GM23338 (cell line): Measurements from ENCODE around the gene UBE3C. TPM values are rescaled to one million over a fixed set of nuclear protein-coding genes. Genes with fewer than 3 reads are reported as not detected.
A peak's percentile ranks its signal among the peaks of the same experiment; 100 is the strongest.

ENCODE experiments used
- ATAC-seq: fragments of 200-7000 bp; cut with Tn5 transposase; 3 replicates; pipeline ENCODE4 v1.9.1; 2020
- DNase-seq: peaks from one replicate; pipeline ENCODE4 v3.0.0-alpha.2; 2015; ENCODE audit warnings: low spot score
- H2AFZ ChIP-seq: fragments of 200-600 bp; sonication (generic); 2 replicates; pipeline ENCODE4 v1.8.0; 2016; ENCODE audit warnings: antibody characterized with exemption, mild to moderate bottlenecking, moderate library complexity
- H3F3A ChIP-seq: fragments of 200-600 bp; sonication (generic); replicated peaks from 2 replicates; pipeline ENCODE4 v1.8.0; 2017; ENCODE audit warnings: antibody characterized with exemption, mixed run types, low read depth
- H3K27ac ChIP-seq: fragments of 200-600 bp; sonication (generic); 2 replicates; pipeline ENCODE4 v1.6.1; 2016; ENCODE audit warnings: low read depth
- H3K27me3 ChIP-seq: fragments of 200-600 bp; sonication (generic); 2 replicates; pipeline ENCODE4 v1.8.0; 2016; ENCODE audit warnings: mild to moderate bottlenecking, mixed run types, moderate library complexity; ENCODE audit not compliant: insufficient read depth
- H3K36me3 ChIP-seq: fragments of 200-600 bp; sonication (generic); 2 replicates; pipeline ENCODE4 v1.8.0; 2016; ENCODE audit warnings: mild to moderate bottlenecking; ENCODE audit not compliant: insufficient read depth
- H3K4me1 ChIP-seq: fragments of 200-600 bp; sonication (generic); 2 replicates; pipeline ENCODE4 v1.8.0; 2016; ENCODE audit warnings: mild to moderate bottlenecking, moderate library complexity; ENCODE audit not compliant: insufficient read depth
- H3K4me2 ChIP-seq: fragments of 200-600 bp; sonication (generic); 2 replicates; pipeline ENCODE4 v1.7.1; 2017; ENCODE audit warnings: mixed run types
- H3K4me3 ChIP-seq: fragments of 200-600 bp; sonication (generic); 2 replicates; pipeline ENCODE4 v1.6.1; 2016; ENCODE audit warnings: mixed run types
- H3K79me2 ChIP-seq: fragments of 200-600 bp; sonication (generic); replicated peaks from 2 replicates; pipeline ENCODE4 v1.8.0; 2017; ENCODE audit warnings: mild to moderate bottlenecking; ENCODE audit not compliant: insufficient read depth
- H3K9me2 ChIP-seq: fragments of 200-600 bp; sonication (generic); 2 replicates; pipeline ENCODE4 v1.8.0; 2017; ENCODE audit not compliant: insufficient read depth
- H4K20me1 ChIP-seq: fragments of 200-600 bp; sonication (generic); replicated peaks from 2 replicates; pipeline ENCODE4 v1.8.0; 2017; ENCODE audit warnings: mild to moderate bottlenecking; ENCODE audit not compliant: insufficient read depth
- H3K27ac Mint-ChIP-seq: 2 replicates; pipeline ENCODE4 v1.8.0; 2020; ENCODE audit warnings: inconsistent platforms, mild to moderate bottlenecking, moderate library complexity, mixed read lengths
- H3K27me3 Mint-ChIP-seq: 3 replicates; pipeline ENCODE4 v1.8.0; 2022; ENCODE audit warnings: low read depth, mild to moderate bottlenecking, moderate library complexity, mixed read lengths, inconsistent platforms; ENCODE audit not compliant: insufficient read depth, poor library complexity
- H3K36me3 Mint-ChIP-seq: 3 replicates; pipeline ENCODE4 v1.8.0; 2021; ENCODE audit warnings: low read depth, mild to moderate bottlenecking, inconsistent platforms, moderate library complexity, mixed read lengths
- H3K4me1 Mint-ChIP-seq: 3 replicates; pipeline ENCODE4 v1.8.0; 2020; ENCODE audit warnings: mild to moderate bottlenecking, inconsistent platforms, mixed read lengths
- H3K4me3 Mint-ChIP-seq: 3 replicates; pipeline ENCODE4 v1.8.0; 2021; ENCODE audit warnings: moderate library complexity, mild to moderate bottlenecking, inconsistent platforms, mixed read lengths
- H3K9me3 Mint-ChIP-seq: 3 replicates; pipeline ENCODE4 v1.8.0; 2020; ENCODE audit warnings: moderate library complexity, mild to moderate bottlenecking, inconsistent platforms, mixed read lengths
- CREB1 ChIP-seq: fragments of 250-450 bp; sonication (Bioruptor Pico); IDR thresholded peaks from 2 replicates; pipeline ENCODE4 v1.5.0; 2020; ENCODE audit warnings: low read depth, mild to moderate bottlenecking, moderate library complexity
- EZH2 ChIP-seq: fragments of 200-600 bp; sonication (generic); IDR thresholded peaks from one replicate; pipeline ENCODE4 v1.8.0; 2017; ENCODE audit warnings: antibody characterized with exemption, mild to moderate bottlenecking, low read depth; ENCODE audit not compliant: unreplicated experiment
- EZH2phosphoT487 ChIP-seq: fragments of 200-600 bp; sonication (generic); IDR thresholded peaks from one replicate; pipeline ENCODE4 v1.8.1; 2018; ENCODE audit warnings: antibody characterized with exemption; ENCODE audit not compliant: unreplicated experiment
- NANOG ChIP-seq: IDR thresholded peaks from 2 replicates; pipeline ENCODE4 v1.6.1; 2016; ENCODE audit warnings: antibody characterized with exemption, borderline replicate concordance
- ZNF114 ChIP-seq: fragments of 250-450 bp; sonication (Bioruptor Pico); IDR thresholded peaks from 2 replicates; pipeline ENCODE4 v1.5.0; 2020; ENCODE audit warnings: mild to moderate bottlenecking, moderate library complexity
- ZNF331 ChIP-seq: fragments of 250-450 bp; sonication (Bioruptor Pico); IDR thresholded peaks from 2 replicates; pipeline ENCODE4 v1.5.0; 2020; ENCODE audit warnings: low read depth, mild to moderate bottlenecking, moderate library complexity
- polyA plus RNA-seq: library from polyadenylated mRNA; unstranded; fragments of >200 nt; fragmentation: Nextera tagmentation; extraction: Ambion mirVana; gene quantifications from 2 replicates; pipeline ENCODE4 v1.2.1, GENCODE V29; 2016
- total RNA-seq: library from RNA; depleted of rRNA; stranded (reverse); fragments of >200 nt; shearing (Covaris generic); gene quantifications from 2 replicates; pipeline ENCODE4 v1.2.3, GENCODE V29; 2014
- TF ChIP-seq, protein P1 (sequence below): IDR thresholded peaks from one replicate; pipeline ENCODE4 v1.6.1; 2018; ENCODE audit warnings: antibody characterized with exemption; ENCODE audit not compliant: unreplicated experiment
- TF ChIP-seq, protein P2 (sequence below): IDR thresholded peaks from 2 replicates; pipeline ENCODE4 v1.6.1; 2016; ENCODE audit warnings: antibody characterized with exemption
- TF ChIP-seq, protein P3 (sequence below): fragments of 250-450 bp; sonication (Bioruptor Pico); IDR thresholded peaks from 2 replicates; pipeline ENCODE4 v1.5.0; 2020; ENCODE audit warnings: mild to moderate bottlenecking, moderate library complexity

The UBE3C gene
- total and polyA plus RNA-seq, 2 experiments from 2014 or later, result 16.8 to 76.9 TPM

DNA sequence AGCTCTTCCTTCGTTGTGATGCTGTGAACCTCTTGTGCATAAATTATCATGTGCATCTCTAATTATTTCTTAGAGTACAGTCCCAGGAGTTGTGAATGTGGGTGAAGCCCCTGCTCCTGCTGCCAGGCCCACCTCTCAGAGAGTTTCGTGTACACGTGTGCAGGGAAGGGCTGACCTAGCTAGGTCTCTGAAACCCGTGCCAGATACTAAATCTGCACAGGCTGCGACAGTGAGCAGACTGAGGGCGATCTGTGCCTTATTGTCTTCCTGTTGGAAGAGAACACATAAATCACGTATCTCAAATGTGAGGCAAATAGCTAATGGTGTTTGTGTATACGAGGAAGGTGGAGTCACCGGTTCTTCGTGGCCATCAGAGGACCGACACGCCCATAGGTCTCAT lies 126.3 kb downstream of the UBE3C start (continued):
- TF ChIP-seq, protein P1, sequence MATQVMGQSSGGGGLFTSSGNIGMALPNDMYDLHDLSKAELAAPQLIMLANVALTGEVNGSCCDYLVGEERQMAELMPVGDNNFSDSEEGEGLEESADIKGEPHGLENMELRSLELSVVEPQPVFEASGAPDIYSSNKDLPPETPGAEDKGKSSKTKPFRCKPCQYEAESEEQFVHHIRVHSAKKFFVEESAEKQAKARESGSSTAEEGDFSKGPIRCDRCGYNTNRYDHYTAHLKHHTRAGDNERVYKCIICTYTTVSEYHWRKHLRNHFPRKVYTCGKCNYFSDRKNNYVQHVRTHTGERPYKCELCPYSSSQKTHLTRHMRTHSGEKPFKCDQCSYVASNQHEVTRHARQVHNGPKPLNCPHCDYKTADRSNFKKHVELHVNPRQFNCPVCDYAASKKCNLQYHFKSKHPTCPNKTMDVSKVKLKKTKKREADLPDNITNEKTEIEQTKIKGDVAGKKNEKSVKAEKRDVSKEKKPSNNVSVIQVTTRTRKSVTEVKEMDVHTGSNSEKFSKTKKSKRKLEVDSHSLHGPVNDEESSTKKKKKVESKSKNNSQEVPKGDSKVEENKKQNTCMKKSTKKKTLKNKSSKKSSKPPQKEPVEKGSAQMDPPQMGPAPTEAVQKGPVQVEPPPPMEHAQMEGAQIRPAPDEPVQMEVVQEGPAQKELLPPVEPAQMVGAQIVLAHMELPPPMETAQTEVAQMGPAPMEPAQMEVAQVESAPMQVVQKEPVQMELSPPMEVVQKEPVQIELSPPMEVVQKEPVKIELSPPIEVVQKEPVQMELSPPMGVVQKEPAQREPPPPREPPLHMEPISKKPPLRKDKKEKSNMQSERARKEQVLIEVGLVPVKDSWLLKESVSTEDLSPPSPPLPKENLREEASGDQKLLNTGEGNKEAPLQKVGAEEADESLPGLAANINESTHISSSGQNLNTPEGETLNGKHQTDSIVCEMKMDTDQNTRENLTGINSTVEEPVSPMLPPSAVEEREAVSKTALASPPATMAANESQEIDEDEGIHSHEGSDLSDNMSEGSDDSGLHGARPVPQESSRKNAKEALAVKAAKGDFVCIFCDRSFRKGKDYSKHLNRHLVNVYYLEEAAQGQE, result no peak
- TF ChIP-seq NANOG (no peak), ZNF114 (CRISPR knock-in tag) (no peak), EZH2phosphoT487 (no peak), ZNF331 (no peak)
- TF ChIP-seq, protein P2, sequence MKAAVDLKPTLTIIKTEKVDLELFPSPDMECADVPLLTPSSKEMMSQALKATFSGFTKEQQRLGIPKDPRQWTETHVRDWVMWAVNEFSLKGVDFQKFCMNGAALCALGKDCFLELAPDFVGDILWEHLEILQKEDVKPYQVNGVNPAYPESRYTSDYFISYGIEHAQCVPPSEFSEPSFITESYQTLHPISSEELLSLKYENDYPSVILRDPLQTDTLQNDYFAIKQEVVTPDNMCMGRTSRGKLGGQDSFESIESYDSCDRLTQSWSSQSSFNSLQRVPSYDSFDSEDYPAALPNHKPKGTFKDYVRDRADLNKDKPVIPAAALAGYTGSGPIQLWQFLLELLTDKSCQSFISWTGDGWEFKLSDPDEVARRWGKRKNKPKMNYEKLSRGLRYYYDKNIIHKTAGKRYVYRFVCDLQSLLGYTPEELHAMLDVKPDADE, result no peak

DNA sequence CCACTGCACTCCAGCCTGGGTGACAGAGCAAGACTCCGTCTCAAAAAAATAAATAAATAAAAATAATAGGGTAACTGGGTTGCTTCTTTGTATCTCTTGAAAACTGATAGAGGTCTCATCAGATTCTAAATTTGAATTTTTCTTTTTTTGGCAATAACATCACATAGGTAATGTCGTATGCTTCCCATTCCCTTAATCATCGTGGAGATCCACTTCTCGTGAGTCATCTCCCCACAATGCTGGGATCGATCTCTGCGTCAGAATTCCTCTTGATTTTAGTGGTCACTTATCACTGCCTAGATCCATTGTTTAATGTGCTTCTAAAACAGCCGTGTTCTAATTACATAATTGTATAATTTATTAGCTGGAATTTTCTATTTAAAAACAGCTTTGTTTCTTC lies 127.5 kb downstream of the UBE3C start:
- H3K27me3 ChIP-seq, result no peaks in the 10 kb centered on the region
- no peak overlapping the region for H3K27ac Mint-ChIP-seq
- H3K79me2 ChIP-seq, result no peaks in the 10 kb centered on the region
- peaks cover 13% of the 10 kb centered on the region for H3K36me3 ChIP-seq
- no peaks in the 10 kb centered on the region for H3K9me2 ChIP-seq
- no peaks in the 10 kb centered on the region; the same call in 1 of the 2 replicates for H3K4me1 ChIP-seq
- ATAC-seq, result no peak
- DNase-seq, result no peak
- H3K9me3 Mint-ChIP-seq, result no peaks in the 10 kb centered on the region
- 0 out of 2 replicates have a peak, but pooled peaks cover 5% of the 10 kb centered on the region for H4K20me1 ChIP-seq
- peaks cover 4% of the 10 kb centered on the region for H3K27me3 Mint-ChIP-seq
- peak overlapping the region; percentile 81 for H3K27ac ChIP-seq
- H3K4me1 Mint-ChIP-seq, result no peaks in the 10 kb centered on the region
- peaks cover 52% of the 10 kb centered on the region for H3K36me3 Mint-ChIP-seq
- H3K4me3 Mint-ChIP-seq, result no peak overlapping the region
- H3F3A ChIP-seq, result peaks cover 18% of the 10 kb centered on the region; the same call in 1 of the 2 replicates
- H3K4me2 ChIP-seq, result no peak overlapping the region
- H2AFZ ChIP-seq, result no peak overlapping the region
- TF ChIP-seq, protein P3, sequence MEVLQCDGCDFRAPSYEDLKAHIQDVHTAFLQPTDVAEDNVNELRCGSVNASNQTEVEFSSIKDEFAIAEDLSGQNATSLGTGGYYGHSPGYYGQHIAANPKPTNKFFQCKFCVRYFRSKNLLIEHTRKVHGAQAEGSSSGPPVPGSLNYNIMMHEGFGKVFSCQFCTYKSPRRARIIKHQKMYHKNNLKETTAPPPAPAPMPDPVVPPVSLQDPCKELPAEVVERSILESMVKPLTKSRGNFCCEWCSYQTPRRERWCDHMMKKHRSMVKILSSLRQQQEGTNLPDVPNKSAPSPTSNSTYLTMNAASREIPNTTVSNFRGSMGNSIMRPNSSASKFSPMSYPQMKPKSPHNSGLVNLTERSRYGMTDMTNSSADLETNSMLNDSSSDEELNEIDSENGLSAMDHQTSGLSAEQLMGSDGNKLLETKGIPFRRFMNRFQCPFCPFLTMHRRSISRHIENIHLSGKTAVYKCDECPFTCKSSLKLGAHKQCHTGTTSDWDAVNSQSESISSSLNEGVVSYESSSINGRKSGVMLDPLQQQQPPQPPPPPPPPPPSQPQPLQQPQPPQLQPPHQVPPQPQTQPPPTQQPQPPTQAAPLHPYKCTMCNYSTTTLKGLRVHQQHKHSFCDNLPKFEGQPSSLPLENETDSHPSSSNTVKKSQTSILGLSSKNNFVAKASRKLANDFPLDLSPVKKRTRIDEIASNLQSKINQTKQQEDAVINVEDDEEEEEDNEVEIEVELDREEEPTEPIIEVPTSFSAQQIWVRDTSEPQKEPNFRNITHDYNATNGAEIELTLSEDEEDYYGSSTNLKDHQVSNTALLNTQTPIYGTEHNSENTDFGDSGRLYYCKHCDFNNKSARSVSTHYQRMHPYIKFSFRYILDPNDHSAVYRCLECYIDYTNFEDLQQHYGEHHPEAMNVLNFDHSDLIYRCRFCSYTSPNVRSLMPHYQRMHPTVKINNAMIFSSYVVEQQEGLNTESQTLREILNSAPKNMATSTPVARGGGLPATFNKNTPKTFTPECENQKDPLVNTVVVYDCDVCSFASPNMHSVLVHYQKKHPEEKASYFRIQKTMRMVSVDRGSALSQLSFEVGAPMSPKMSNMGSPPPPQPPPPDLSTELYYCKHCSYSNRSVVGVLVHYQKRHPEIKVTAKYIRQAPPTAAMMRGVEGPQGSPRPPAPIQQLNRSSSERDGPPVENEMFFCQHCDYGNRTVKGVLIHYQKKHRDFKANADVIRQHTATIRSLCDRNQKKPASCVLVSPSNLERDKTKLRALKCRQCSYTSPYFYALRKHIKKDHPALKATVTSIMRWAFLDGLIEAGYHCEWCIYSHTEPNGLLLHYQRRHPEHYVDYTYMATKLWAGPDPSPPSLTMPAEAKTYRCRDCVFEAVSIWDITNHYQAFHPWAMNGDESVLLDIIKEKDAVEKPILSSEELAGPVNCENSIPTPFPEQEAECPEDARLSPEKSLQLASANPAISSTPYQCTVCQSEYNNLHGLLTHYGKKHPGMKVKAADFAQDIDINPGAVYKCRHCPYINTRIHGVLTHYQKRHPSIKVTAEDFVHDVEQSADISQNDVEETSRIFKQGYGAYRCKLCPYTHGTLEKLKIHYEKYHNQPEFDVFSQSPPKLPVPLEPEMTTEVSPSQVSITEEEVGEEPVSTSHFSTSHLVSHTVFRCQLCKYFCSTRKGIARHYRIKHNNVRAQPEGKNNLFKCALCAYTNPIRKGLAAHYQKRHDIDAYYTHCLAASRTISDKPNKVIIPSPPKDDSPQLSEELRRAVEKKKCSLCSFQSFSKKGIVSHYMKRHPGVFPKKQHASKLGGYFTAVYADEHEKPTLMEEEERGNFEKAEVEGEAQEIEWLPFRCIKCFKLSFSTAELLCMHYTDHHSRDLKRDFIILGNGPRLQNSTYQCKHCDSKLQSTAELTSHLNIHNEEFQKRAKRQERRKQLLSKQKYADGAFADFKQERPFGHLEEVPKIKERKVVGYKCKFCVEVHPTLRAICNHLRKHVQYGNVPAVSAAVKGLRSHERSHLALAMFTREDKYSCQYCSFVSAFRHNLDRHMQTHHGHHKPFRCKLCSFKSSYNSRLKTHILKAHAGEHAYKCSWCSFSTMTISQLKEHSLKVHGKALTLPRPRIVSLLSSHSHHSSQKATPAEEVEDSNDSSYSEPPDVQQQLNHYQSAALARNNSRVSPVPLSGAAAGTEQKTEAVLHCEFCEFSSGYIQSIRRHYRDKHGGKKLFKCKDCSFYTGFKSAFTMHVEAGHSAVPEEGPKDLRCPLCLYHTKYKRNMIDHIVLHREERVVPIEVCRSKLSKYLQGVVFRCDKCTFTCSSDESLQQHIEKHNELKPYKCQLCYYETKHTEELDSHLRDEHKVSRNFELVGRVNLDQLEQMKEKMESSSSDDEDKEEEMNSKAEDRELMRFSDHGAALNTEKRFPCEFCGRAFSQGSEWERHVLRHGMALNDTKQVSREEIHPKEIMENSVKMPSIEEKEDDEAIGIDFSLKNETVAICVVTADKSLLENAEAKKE, result no peak
- TF ChIP-seq, protein P2, result no peak
- TF ChIP-seq NANOG (no peak), ZNF331 (no peak), EZH2 (no peak), CREB1 (CRISPR knock-in tag) (no peak), EZH2phosphoT487 (no peak)
- TF ChIP-seq, protein P1, result no peak
- H3K4me3 ChIP-seq, result no peak overlapping the region
